CD4-positive, alpha-beta T cell treated with Interleukin-6 for 4 hours (primary cell): ENCODE results near the gene CYBC1.
A peak's percentile ranks its signal among the peaks of the same experiment; 100 is the strongest.

Experiments
- DNase-seq: peaks from one replicate; pipeline ENCODE4 v3.0.0-alpha.2; 2020; ENCODE audit warnings: mixed read lengths

The CYBC1 gene

GRCh38 chr17:82450357-82451106 lies at the start of gene CYBC1:
Gene CYBC1, minus strand, starts transcription at chr17:82450752. Its CDS starts 1,498 bp downstream, at chr17:82449254.
- peak; percentile 97 for DNase-seq

- peak; percentile 52 for DNase-seq
Measured at GRCh38 chr17:82497483-82498405, 47.2 kb upstream of the CYBC1 start.

GRCh38 chr17:82496529-82497434 lies 46.2 kb upstream of the CYBC1 start:
- peak; percentile 92 for DNase-seq

DNA sequence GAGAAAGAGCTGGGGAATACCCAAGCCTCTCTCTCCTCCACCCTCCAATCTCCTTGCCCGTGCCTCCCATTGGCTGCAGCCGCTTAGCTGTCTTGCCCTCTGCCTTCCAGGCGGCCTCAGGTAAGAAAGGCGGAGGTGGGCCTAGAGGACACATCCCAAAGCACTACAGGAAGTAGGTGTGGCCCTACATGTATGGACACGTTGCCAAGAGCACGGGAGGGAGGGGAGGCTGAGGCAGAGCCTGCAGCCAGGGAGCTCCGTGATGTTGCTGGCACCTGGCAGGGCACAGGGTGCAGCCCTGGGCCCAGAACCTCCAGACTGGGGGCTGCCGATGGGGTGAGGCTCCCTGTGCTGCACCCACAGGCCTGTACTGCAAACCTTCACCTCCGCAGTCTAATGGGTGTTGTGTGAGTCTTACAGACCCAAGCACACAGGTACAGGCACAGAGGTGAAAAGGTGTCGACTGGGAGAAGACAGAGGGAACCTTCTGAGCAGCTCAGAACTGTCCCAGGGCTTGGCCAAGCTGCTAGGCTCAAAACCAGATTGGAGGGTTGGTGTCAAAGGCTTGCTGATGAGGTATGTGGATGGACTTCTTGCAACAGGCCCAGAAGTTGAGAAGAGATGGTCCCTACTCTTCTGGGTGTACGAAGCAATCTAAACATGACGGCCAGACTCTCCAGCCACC lies 45.4 kb upstream of the CYBC1 start:
- no peak for DNase-seq

DNA sequence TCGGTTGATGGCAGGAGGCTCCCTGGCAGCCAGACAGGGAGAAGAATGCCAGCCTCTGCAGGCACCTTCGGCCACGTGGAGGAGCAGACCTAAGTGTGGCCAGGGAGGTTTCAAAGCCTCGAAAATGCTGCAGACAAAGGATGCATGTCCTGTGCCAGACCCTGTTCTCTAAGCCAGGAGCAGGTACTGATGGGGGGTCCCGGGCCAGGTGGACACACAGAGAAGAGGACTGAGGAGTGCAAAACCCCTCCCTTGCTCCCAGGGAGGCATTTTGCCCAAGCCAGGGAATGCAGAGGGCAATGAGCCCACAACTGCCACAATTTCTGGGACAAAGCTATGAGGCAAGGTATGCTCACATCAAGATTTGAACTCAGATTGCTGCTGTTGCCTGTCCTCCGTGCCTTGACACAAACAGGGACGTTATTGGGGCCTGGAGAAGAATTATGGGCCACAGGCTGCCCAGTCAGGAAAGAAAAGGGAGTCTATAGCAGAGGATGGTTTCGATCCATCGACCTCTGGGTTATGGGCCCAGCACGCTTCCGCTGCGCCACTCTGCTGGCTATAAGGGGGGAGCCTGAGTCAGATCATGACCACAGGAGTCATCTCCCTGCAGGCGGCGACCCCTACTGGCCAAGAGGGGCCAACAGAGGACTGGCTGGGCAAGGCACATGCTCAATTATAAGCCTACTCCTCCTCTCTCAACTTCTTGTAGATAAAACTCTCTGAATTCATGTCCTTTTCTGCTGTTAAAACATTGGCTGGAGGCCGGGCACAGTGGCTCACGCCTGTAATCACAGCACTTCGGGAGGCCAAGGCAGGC lies 43.9 kb upstream of the CYBC1 start:
- DNase-seq = peak; percentile 88

DNA sequence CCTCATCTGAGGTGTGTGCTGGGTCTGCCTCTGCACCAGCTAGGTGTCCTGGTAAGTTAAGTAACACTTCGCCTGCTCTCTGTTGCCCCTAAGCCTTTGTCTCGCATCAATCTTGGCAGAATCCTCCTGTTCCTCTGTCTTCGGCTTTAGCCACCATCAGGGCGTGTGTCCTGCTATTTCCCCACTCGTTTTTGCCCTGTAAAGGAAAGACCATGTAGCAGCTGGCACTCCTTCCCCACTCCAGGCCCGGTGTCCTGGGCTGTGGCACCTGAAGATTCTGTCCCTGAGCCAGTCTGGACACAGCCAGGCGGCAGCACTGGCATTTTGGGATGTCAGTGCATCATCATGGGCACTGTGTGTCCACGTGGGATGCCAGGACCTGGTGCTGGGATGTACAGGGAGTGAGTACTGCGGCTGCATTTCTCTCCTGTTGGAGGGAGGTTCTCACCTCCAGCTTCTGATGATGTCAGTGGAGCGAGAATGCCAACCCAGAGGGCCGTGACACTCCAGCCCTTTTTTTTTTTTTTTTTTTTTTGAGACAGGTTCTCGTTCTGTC lies 42.8 kb upstream of the CYBC1 start:
- no peak for DNase-seq

GRCh38 chr17:82492643-82493225 lies 42.2 kb upstream of the CYBC1 start:
- DNase-seq = no peak

DNA sequence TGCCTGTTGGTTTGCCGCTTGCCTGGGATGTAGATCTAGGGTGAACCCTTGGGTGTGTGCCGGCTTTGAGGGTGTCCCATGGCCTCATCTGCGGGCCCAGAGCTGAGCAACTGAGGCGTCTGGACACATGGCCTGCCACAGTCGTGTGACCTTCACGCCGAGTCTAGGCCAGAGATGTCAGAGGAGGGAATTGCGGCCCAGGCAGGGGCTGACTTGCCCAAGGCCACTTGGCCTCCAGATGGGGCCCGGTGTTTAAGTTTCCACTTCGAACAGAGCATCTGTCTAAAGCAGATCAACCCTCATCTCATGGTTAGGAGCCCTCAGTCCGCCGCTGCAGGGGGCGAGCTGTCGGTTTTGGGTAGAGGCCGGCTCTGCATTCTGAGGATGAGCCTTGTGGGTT lies 41.0 kb upstream of the CYBC1 start:
- no peak for DNase-seq

- DNase-seq = no peak
Measured at GRCh38 chr17:82491196-82491530, 40.6 kb upstream of the CYBC1 start.

GRCh38 chr17:82490512-82491195 lies 40.1 kb upstream of the CYBC1 start:
- DNase-seq = no peak

- no peak for DNase-seq
Measured at GRCh38 chr17:82489851-82490511, 39.4 kb upstream of the CYBC1 start.

- DNase-seq = no peak
Measured at GRCh38 chr17:82489117-82489516, 38.6 kb upstream of the CYBC1 start.

- DNase-seq = no peak
Measured at GRCh38 chr17:82487910-82488309, 37.4 kb upstream of the CYBC1 start.

DNA sequence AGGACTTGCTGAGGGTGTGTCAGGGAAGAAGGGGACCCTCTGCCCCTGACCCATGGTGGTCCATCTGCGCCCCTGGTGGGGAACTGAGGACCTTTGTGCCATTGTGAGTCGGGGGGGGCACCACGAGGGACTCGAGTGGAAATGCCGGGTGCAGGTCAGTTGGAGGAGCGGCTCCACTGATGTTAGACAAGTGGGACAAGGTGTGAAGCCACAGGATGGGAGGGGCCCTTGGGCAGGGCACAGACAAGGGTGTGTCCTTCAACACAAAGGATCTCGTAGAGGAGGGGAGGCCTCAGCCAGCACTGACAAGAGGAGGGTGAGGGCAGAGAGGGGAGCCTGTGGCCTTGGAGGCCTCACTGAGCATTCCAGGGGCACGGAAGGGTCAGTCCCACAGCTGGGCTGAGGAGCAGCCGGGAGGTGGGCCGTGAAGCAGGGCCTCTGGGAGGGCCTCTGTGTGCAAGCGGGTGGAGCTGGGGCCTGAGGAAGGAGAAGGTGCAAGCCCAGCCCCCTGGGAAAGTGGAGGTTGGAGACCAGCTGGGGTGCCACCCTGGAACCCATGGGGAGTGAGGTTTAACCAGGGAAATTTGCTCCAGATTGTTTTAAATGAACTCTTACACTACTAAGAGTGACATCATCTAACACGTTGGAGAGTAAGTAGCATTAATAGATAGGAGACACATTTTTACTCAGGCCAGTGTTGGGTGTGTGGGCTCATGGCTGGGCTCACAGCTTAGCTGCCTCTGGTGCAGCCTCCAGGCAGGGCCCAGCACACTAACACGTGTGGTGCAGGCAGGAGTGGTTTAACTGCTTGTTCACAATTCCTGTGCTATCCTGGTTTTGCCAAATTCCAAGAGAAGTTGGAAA lies 35.9 kb upstream of the CYBC1 start:
- no peak for DNase-seq

DNA sequence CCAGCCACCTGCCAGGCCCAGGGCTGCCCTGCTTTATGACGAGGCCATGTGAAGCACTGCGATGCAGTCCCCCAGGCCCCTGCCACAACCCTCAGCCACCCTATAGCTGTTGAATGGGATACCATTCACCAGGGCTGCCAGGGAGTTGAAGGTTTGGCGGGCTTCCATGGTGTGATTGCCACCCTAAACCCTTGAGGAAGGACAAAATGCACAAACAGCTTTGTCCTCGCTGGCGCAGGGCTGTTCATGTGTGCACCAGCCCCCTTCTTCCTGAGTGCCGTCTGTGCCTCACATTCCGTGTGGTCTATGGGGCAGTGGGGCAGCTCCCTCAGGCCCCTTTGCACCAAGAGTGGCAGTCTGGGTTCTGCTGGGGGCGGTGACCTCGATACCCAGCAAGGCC lies 33.3 kb upstream of the CYBC1 start:
- no peak for DNase-seq

GRCh38 chr17:82483204-82483660 lies 32.7 kb upstream of the CYBC1 start:
- no peak for DNase-seq

GRCh38 chr17:82480318-82480717 lies 29.8 kb upstream of the CYBC1 start:
- DNase-seq = no peak

GRCh38 chr17:82479602-82480001 lies 29.1 kb upstream of the CYBC1 start:
- no peak for DNase-seq
